DMS153 treated with DMSO at 0.1 percent for 48 hours (cell line): ENCODE data around the gene INCA1.
"Not testable (repeated sequence)": the region's sequence is repeated elsewhere in the genome, so short reads cannot be mapped to it uniquely, and the experiment has no call there.

ENCODE experiments used
- DNase-seq: peaks from one replicate; lab custom pipeline; 2025; ENCODE audit not compliant: unreplicated experiment; lab: John Stamatoyannopoulos, UW

The INCA1 gene, protein sequence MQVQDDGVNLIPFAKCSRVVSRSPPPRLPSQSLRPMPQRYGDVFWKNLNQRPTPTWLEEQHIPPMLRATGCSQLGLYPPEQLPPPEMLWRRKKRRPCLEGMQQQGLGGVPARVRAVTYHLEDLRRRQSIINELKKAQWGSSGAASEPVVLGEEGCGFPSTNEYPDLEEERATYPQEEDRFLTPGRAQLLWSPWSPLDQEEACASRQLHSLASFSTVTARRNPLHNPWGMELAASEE

DNA sequence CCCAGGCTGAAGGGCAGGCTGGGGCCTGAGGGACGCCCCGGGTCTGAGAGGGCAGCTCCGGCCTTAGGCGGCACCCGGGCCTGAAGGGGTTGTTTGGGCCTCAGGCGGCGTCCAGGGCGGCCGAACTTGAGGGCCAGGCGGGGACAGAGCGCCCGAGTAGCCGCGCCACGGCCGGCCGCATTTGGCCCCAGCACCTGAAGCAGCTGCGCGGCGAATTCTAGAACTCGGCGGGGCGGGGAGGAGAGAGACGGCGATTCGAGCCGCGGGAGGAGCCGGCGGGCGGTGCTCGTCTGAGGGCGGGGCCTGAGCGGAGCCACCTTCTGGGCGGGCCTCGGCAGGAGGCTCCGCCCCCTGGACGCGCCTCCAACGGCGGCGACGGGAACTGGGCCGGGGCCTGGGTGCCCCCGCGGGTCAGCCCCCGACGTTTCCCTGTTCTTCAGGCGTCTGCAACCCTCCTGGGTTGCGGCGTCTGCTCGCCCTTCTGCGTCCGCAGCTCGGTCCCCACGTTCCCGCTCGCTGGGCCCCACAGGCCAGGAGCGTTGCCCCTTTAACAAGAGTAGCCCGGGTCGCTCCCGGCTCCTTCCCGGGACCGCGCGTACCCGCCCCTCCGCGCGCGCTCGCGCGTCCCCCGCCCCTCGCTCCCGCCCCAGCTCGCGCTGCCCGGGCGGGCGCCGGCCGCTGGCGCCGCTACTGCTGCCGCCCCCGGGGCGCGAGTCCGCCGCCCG, at the start of gene INCA1, which contains the start of gene KIF1C:
Gene INCA1, minus strand, starts transcription at position 221 of the 725 bp plus-strand sequence. CDS start 3,085 bp downstream, outside the sequence.
Gene KIF1C, plus strand, starts transcription at position 649 of the 725 bp plus-strand sequence. CDS start 2,297 bp downstream, outside the sequence.
- DNase-seq: peak; percentile 40

DNA sequence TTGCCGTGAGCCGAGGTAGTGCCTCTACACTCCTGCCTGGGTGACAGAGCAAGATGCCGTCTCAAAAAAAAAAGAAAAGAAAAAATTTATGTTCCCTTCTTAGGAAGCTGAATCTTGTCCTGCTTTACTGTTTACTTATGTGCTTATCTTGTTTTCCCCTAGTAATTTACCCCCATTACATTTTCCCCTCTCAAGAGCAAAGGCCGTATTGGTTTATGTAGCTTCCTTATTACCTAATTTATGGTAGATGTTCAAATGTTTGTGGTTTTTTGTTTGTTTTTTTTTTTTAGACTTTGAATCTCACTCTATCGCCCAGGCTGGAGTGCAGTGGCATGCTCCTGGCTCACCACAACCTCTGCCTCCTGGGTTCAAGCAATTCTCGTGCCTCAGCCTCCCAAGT, 48.2 kb upstream of the INCA1 start:
- DNase-seq: no peak

DNA sequence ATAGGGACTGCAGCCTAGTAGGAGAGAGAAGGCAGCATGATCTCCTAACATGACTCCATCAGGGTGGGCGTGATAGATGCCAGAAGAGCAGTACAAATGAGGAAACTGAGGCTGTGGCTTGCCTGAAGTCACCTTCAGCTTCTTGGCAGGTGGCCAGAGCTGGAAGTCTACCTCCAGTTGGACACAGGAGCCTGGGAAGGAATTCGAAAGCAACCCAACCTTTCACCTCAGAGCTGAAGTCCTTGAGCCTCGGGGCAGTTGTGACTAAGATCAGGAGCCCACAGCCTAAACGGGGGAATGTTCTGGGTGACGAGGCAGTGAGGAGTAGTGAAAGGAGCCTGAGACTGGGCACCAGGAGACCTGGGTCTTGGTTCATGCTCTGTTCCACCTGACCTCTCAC, 47.3 kb upstream of the INCA1 start:
- DNase-seq: no peak

DNA sequence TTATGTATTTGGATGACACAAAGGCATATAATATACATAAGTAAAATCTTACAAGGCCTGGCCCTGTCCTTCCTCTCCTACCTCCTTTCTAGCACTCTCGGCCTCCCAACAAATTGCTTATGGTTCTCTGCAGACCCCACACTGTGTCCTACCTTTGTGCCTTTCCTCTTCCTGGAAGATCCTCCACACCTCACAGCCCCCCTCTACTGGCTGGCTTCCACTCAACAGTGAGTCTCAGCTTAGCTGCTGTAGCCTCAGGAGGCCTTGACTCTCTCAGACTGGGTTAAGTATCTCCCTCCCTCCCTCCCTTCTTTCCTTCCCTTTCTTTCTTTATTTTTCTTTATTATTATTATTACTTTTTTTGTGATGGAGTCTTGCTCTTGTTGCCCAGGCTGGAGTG, 46.2 kb upstream of the INCA1 start:
- DNase-seq: no peak

DNA sequence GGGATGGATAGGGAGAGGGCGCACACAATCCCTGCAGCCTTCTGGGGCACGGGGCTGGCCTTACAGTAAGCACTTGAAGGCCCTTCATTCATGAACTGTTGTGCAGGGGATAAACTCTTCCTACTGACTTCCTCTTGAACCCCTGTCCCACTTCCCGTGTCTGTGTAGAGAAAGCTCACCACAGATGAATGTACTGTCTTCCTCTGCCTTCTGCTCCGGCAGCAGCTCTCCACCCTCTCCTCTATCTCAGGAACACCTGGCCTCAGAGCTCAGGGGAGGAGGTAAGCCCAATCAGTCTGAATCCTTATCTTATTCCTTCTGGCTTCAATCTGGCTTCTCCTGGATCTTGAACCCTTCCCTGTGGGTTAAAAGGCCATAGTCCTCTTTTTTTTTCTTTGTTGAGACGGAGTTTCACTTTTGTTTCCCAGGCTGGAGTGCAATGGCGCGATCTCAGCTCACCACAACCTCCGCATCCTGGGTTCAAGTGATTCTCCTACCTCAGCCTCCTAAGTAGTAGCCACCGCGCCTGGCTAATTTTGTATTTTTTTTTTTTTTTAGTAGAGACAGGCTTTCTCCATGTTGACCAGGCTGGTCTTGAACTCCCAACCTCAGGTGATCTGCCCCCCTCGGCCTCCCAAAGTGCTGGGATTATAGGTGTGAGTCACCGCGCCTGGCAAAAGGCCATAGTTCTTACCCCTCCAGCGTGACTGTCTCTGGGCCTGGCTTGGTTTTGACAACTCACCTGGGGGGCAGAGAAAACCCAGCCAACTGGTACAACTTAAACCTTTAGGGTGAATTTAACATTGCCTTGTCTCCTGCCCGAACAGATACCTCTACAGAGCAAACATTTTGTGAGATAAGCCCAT, 45.1 kb upstream of the INCA1 start:
- no peak for DNase-seq

DNA sequence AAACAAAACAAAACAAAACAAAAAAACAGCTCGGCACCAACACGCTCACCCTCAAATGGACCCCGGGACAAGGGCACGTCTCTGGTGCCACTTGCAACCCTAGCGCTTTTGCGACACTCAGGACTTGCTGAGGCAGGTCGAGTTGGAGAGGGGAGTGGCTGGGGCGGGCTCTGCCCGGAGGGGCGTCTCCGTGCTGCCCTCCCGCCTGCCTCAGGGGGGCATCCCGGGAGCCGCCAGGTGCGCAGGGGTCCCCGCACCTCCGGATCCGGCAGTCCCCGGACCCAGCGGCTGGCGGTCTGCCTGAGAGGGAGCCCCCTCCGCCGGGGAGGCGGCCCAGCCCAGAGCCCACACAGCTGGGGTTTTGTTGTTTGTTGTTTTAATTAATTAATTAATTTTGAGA, 38.0 kb upstream of the INCA1 start, which contains the start of gene SLC52A1:
Gene SLC52A1, minus strand, starts transcription at position 112 of the 400 bp plus-strand sequence. CDS start 820 bp downstream, outside the sequence.
- no peak for DNase-seq

DNA sequence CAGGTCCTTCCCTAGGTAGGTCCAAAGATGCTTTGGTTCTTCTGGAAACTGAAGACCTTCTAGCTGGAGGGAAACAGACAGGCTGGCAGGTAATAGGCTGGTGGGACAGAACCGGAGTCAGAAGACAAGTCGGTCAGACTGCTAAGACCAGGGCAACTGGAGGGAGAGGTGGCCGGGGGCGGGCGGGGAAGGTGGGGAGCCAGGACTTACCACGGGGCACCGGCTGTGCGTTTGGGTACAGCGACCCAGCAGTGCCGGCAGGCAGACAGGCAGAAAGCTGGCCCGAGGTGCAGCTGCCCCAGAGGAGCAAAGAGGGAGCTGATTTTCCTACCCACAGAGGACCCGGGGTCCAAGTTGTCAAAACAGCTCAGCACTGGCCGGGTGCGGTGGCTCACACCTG, 37.3 kb upstream of the INCA1 start:
- DNase-seq: no peak

DNA sequence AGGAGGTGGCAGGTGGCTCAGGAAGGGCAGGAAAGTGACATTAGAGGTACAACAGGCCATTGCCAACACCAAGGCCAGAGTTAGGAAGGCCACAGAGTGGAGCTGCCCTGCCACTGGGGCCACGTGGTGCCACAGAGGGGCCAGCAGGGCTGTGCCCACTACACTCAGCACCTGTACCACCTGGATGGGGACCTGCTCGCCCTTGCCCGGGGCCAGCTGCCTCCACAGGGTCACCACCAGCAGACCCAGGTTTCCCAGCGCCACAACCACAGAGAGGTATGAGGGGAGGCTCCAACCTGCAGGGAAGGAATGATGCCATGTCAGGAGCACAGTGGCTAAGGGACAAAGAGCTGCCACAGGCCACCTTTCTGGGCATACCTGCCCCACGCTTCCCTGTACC, 36.7 kb upstream of the INCA1 start:
- DNase-seq: no peak

DNA sequence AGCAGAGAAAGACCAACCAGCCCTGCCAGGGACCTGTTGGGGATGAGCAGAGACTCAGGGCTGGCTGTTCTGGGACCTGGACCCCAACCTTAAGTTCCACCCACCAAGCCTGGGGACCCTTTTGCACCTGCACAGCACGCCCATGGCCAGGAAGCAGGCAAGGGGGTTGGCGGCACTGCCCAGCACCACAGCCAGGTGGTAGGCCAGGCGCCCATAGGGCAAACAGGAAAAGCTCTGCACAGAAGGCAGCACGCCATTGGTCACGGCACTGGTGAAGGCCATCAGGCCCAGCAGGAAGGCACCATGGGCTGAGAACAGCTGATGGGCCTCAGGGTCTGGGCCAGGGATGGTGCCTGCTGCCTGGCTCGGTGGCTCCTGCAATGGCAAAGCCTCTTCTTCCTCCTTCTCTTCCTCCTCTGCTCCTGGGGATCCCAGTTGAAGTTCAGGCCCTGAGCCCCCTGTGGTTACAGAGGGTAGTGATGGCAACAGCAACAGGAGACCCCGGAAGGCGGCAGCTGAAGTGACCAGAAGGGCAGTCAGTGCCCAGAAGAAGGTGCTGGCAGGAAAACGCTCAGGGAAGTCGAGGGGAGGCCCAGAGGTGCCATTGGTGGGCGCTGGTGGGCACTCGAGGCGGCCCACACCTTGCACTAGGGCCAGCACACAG, 36.2 kb upstream of the INCA1 start:
- no peak for DNase-seq

DNA sequence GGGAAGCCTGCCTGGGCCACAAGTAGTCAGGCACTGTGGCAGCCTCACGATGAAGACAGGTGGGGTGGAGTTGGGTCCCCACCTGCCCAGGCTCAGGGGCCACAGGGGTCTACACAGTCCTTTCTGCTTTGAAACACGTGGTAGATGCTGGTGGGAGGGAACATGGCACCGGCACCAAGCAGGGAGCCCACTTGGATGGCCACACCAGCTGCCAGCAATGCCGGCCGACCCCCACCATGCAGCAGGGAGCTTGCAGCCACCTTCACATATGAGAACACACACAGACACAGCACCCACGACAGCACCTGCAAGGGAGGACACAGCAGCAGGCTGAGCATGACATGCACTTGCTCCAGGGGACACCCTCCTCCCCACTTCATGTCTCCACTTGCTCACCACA, 35.5 kb upstream of the INCA1 start:
- no peak for DNase-seq

DNA sequence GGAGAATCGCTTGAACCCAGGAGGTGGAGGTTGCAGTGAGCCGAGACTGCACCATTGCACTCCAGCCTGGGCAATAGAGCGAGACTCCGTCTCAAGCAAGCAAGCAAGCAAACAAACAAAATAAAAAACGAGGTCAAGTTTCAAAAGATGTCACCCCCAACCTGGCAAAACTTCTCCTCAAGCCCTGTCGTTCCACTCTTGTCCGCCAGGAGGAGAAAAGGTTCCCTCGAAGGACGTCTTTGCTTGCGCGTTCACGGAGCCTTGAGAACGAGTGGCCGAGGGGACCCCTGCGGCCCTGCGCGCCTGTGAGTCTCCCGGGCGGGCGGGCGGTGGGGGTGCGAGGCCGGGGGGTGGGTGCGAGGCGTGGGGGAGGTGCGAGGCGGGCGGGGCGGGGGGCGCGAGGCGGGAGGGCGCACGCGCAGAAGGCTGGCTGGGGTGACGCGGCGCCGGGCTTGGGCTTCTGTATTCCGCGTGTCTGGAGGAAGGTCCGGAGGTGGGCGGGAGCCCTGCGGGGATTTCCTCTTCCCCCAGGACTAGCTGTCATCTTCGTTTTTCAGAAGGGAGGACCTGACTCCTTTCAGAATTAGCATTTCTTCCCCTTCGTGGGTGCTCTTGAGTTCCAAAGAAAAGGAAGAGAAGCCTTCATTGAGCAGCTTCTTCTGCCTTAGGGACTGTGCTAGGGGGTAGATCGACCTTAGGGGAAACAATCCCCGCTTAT, 34.2 kb upstream of the INCA1 start:
- no peak for DNase-seq

DNA sequence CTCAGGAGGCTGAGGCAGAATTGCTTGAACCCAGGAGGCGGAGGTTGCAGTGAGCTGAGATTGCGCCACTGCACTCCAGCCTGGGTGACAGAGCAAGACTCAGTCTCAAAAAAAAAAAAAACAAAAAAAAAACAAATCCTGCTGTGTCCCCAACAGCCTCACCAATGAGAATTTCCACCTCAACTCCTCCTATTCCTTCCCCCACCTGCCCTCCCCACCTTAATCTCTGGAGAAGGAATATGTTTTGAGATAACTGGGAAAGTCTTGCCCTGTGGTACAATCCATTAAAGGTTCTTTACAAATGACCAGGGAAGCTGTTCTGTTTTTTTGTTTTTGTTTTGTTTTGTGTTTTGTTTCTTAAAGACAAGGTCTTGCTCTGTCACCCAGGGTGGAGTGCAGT, 32.8 kb upstream of the INCA1 start:
- not testable (repeated sequence) for DNase-seq

DNA sequence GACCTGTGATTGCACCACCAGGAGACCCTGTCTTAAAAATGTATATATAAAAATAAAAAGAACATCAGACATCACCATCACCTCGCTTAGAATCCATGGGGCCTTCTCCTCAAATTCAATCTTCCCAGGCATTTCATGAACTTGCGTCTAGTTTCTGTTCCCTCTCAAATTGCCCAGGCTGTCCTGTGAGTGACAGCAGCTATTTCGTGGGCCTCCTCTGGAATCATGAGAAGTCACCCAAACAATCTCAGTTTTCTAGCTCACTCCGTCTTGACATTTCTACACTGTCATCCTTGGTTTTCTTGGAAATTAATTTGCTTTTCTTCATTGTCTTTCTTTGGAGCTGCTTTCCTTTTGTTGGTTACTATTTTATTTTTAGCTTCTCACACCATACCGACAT, 30.6 kb upstream of the INCA1 start:
- no peak for DNase-seq

DNA sequence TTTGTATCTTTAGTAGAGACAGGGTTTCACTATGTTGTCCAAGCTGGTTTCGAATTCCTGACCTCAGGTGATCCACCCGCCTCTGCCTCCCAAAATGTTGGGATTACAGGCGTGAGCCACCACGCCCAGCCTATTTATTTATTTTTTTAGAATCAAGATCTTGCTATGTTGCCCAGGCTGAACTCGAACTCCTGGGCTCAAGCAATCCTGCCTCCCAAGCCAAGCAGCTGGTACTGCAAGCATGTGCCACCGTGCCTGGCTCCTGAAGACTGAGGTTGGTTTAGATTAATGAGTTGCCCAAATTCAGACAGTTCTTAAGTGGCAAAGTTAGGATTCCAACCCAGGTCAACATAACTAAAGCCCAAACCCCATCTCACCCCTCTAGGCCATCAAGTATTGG, 30.0 kb upstream of the INCA1 start:
- DNase-seq: no peak

DNA sequence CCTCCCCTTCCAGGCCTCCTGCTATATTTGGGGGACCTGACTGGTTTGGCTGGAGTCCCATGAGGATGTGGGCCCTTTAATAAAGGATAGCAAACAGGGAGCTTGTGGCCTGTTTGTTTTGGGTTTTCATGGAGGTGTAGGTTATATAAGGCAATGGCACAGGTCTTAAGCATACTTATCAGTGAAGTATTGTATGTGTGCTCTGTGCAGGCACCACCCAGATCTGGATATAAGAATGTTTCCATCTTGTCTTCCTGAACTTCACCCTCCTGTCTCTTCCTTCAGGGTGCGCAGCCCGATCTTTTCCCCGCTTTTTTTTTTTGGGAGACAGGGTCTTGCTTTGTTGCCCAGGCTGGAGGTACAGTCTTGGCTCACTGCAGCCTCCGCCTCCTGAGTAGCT, 27.3 kb upstream of the INCA1 start:
- DNase-seq: no peak

DNA sequence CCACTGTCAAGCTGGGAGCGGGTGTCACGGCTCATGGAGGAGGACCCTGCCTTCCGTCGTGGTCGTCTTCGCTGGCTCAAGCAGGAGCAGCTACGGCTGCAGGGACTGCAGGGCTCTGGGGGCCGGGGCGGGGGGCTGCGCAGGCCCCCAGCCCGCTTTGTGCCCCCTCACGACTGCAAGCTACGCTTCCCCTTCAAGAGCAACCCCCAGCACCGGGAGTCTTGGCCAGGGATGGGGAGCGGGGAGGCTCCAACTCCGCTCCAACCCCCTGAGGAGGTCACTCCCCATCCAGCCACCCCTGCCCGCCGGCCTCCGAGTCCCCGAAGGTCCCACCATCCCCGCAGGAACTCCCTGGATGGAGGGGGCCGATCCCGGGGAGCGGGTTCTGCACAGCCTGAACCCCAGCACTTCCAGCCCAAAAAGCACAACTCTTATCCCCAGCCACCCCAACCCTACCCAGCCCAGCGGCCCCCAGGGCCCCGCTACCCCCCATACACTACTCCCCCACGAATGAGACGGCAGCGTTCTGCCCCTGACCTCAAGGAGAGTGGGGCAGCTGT, 26.3 kb upstream of the INCA1 start:
- no peak for DNase-seq

DNA sequence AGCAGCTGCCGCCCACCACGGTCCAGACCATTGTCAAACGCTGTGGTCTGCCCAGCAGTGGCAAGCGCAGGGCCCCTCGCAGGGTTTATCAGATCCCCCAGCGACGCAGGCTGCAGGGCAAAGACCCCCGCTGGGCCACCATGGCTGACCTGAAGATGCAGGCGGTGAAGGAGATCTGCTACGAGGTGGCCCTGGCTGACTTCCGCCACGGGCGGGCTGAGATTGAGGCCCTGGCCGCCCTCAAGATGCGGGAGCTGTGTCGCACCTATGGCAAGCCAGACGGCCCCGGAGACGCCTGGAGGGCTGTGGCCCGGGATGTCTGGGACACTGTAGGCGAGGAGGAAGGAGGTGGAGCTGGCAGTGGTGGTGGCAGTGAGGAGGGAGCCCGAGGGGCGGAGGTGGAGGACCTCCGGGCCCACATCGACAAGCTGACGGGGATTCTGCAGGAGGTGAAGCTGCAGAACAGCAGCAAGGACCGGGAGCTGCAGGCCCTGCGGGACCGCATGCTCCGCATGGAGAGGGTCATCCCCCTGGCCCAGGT, 24.9 kb upstream of the INCA1 start:
- DNase-seq: no peak

DNA sequence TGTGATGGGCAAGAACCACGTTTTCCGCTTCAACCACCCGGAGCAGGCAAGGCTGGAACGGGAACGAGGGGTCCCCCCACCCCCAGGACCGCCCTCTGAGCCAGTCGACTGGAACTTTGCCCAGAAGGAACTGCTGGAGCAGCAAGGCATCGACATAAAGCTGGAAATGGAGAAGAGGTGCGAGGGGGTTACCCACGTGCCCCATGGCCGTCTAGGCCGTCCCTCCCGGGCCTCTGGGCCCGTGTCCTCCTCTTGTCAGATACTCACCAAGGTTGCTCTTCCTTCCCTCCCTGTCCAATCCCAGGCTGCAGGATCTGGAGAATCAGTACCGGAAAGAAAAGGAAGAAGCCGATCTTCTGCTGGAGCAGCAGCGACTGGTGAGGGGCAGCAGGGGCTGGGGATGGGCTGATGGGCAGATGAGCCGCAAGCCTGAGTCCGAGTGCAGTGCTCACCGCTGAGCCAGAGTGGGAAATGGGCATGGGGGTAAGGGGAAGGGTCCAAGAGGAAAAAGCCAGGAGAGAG, 23.2 kb upstream of the INCA1 start:
- DNase-seq: no peak

DNA sequence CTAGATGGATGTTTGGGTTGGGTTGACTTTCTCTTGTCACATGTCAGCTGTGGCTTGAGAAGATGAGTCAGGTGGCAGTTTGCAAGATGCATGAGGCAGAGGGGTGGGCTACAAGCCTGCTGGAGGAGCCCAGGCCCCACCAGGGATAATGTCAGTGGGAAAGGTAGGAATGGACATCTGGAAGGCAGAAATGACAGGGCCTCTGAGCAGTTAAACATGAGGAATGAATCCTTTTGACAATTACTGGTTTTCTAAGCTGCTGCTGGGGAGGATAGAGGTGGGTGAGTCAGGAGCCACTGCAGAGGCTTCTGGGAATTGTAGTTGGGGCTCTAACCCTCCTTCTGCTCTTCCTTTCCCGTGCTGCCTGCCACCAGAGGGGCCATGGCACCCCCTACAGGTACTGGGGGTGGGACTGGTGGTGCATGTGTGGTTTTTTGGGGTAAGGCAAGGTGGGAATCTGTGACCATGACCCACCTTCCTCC, 22.2 kb upstream of the INCA1 start:
- DNase-seq: no peak
